Tibial nerve (tissue), 3 donors: Measurements from ENCODE around the gene NTM.
"Not testable (repeated sequence)": the region's sequence is repeated elsewhere in the genome, so short reads cannot be mapped to it uniquely, and the experiment has no call there.

Experiments used
- CTCF ChIP-seq, 5 experiments: fragments of 200-600 bp in 3 of 5; fragments of 450-650 bp in 2 of 5; sonication (generic) in 3 of 5; IDR thresholded peaks; one replicate each; pipeline ENCODE4 v1.5.1; 2016 to 2019; ENCODE audit warnings: antibody characterized with exemption in 5 of 5, mild to moderate bottlenecking in 3 of 5, moderate library complexity in 2 of 5
- POLR2A ChIP-seq, 2 donors: fragments of 450-650 bp; IDR thresholded peaks; one replicate each; pipeline ENCODE4 v1.6.1; 2017; ENCODE audit warnings: antibody characterized with exemption in 2 of 2, mild to moderate bottlenecking in 2 of 2, moderate library complexity in 2 of 2

GRCh38 chr11:132070907-132071306 lies 700.5 kb downstream of the NTM start:
- TF ChIP-seq CTCF, POLR2A (IDR thresholded peaks at IDR 0.05): not testable (repeated sequence)
